Right ventricle myocardium inferior (tissue), 1 donor: ENCODE results near the gene TTL. TPM values are rescaled to one million over a fixed set of nuclear protein-coding genes. Genes with fewer than 3 reads are reported as not detected.
"Not testable (repeated sequence)": the region's sequence is repeated elsewhere in the genome, so short reads cannot be mapped to it uniquely, and the experiment has no call there.

ENCODE experiments used
- ATAC-seq: fragments of 200-7000 bp; cut with Tn5 transposase; one replicate; pipeline ENCODE4 v1.9.1; 2020; ENCODE audit warnings: mild to moderate bottlenecking, moderate library complexity
- DNase-seq: peaks from one replicate; pipeline ENCODE4 v3.0.0; 2021; ENCODE audit errors: missing footprints
- intact Hi-C: fragments of 100-400 bp; cut with DNase I; formaldehyde crosslinking; loops from one replicate; pipeline ENCODE4 v1.11.0; 2022
- total RNA-seq: library from RNA; stranded (reverse); fragmentation: NEBNext Ultra II Directional; extraction: Animal tissue kit (Norgen Biotek cat#: 25700); gene quantifications from one replicate; pipeline ENCODE4 v1.2.1, GENCODE V29; 2021
- donor health status: DM: no; HTN: yes; CAD: no; lungs with severe emphysema.

TTL gene
- total RNA-seq, 1 donor from 2014 or later = 52.0 TPM

DNA sequence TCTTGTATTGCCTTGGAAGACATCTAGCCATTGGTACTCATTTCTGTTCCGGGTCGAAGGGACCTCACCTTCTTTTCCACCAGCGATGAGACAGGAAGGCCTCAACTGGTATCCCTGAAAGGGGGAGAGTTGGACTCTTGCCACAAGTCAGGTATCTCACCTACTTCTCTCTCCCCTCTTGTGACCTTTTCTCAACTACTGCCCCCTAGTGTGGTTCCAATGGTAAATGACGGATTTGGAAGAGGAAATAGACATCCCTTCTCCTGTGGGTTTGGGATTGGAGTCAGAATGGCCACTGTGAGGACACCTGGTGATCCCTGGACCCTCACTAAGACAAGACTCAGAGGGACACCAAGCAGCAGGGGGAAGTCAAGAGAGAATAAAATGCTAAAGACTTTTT, 13.9 kb downstream of the TTL start:
- DNase-seq, intact Hi-C loops, ATAC-seq: not testable (repeated sequence)

- ATAC-seq = peak; percentile 54
- DNase-seq, intact Hi-C loops: not testable (repeated sequence)
Observed at GRCh38 chr2:112500850-112501484, 19.0 kb downstream of the TTL start.

DNA sequence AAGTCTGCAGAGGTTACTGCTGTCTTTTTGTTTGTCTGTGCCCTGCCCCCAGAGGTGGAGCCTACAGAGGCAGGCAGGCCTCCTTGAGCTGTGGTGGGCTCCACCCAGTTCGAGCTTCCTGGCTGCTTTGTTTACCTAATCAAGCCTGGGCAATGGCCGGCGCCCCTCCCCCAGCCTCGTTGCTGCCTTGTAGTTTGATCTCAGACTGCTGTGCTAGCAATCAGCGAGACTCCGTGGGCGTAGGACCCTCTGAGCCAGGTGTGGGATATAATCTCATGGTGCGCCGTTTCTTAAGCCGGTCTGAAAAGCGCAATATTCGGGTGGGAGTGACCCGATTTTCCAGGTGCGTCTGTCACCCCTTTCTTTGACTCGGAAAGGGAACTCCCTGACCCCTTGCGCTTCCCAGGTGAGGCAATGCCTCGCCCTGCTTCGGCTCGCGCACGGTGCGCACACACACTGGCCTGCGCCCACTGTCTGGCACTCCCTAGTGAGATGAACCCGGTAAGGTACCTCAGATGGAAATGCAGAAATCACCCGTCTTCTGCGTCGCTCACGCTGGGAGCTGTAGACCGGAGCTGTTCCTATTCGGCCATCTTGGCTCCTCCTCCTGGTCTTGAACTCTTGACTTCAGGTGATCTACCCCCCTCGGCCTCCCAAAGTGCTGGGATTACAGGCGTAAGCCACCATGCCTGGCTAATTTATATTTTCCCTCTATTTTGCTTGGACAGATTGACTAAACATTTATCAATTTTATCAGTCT, 27.5 kb downstream of the TTL start:
- ATAC-seq, intact Hi-C loops, DNase-seq: not testable (repeated sequence)

GRCh38 chr2:112516801-112517200, 34.8 kb downstream of the TTL start:
- ATAC-seq (no peak), DNase-seq (no peak)
- intact Hi-C loops = no loop called here

GRCh38 chr2:112518807-112519206, 36.9 kb downstream of the TTL start:
- DNase-seq (no peak), ATAC-seq (no peak)
- intact Hi-C loops = no loop called here

- no peak for DNase-seq
- ATAC-seq = no peak
- intact Hi-C loops = no loop called here
Observed at GRCh38 chr2:112519506-112519905, 37.5 kb downstream of the TTL start.

DNA sequence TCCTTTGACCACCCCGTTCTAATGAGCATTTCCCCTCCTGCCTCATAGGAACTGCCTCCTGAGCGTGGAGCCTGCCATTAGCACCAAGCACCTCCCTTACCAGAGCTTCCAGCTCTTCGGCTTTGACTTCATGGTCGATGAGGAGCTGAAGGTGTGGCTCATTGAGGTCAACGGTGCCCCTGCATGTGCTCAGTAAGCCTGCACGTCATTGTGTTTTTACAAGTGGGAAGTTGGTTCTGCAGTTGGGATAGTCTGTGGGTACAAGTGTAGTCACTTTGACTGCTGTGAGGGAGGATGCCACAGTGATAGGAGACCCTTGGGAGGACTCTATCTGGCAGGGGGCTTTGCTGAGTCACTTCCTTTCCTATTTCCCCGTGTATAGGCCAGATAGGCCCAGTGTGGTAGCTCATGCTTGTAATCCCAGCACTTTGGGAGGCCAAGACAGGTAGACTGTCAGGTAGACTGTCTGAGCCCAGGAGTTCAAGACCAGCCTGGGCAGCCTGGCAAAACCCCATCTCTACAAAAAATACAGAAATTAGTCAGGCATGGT, 38.4 kb downstream of the TTL start:
- no peak for ATAC-seq
- DNase-seq = no peak
- intact Hi-C loops = no loop called here

DNA sequence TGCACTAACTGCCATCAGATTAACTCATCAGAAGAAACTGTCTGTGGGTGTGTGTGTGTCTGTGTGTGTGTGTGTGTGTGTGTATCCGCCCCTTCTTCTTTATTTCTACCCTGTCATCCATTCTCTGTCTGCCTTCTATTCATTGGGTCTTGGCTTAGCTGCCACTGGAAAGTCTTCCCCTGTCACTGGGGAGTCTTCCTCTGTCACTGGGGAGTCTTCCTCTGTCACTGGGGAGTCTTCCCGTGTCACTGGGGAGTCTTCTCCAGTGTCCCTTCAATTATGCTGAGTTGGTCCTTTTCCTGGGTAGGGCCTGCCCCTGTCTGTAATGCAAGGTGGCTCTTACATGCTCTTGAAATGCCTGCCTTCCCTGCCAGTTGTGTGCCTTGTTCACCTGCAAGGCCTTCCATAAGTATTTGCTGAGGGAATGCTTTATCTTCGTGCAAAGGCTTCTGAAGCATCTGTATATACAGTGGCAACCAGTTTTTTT, 41.4 kb downstream of the TTL start:
- no peak for DNase-seq
- ATAC-seq = no peak
- intact Hi-C loops = no loop called here

GRCh38 chr2:112524276-112524675, 42.3 kb downstream of the TTL start:
- intact Hi-C loops, ATAC-seq, DNase-seq: not testable (repeated sequence)

DNA sequence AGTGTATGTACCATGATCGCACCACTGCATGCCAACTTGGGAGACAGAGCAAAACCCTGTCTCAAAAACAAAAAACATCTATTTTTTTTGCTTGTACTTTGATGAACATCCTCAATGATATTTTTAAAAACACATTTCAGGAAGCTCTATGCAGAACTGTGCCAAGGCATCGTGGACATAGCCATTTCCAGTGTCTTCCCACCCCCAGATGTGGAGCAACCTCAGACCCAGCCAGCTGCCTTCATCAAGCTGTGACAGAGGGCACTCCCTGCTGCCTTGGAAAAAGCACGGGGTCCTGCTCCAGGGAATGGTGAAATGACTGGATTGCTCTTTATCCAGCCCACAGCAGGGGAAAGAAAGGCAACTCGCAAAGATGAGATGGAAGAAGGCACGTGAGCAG, 46.6 kb downstream of the TTL start:
- DNase-seq = no peak
- ATAC-seq = no peak
- intact Hi-C loops = no loop called here

DNA sequence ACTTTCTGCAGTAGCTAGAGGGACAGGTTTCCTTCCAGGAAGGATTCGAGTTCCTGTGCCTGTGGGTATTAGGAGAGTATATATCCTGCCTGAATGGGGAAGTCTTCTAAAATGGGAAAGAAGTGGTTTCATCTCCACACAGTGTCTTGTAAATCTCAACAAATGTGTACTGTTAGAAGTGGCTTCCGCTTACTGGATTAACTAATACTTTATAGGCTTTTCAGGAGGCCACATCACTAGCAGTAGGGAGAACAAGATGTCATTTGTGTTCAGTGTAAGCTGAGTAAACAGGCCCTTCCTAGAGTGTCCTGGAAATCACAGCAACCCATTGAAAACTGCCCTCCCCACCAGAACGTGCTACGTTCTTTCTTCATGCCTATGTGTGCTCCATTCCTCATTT, 47.8 kb downstream of the TTL start:
- no peak for DNase-seq
- intact Hi-C loops = no loop called here
- peak; percentile 39 for ATAC-seq

- DNase-seq (no peak), ATAC-seq (no peak)
- intact Hi-C loops = no loop called here
Observed at GRCh38 chr2:112530728-112531127, 48.8 kb downstream of the TTL start.

- DNase-seq = no peak
- intact Hi-C loops = no loop called here
- ATAC-seq = no peak
Observed at GRCh38 chr2:112534826-112535225, 52.9 kb downstream of the TTL start.

GRCh38 chr2:112536665-112537064, 54.7 kb downstream of the TTL start:
- DNase-seq, ATAC-seq, intact Hi-C loops: not testable (repeated sequence)

GRCh38 chr2:112539306-112539705, 57.4 kb downstream of the TTL start:
- intact Hi-C loops = no loop called here
- ATAC-seq (no peak), DNase-seq (no peak)

DNA sequence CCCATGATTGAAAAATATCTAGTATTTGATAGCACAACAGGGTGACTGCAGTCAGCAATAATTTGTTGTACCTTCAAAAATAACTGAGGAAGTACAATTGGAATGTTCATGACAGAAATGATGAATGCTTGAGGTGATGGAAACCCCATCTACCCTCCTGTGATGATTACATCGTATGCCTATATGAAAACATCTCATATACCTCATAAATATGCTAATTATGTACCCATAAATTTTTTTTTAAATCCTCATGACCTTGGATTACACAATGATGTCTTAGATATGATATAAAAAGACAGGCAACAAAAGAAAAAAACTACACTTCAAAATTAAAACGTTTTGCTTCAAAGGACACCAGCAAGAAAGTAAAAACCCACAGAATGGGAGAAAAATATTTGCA, 59.0 kb downstream of the TTL start:
- intact Hi-C loops = no loop called here
- no peak for DNase-seq
- no peak for ATAC-seq

DNA sequence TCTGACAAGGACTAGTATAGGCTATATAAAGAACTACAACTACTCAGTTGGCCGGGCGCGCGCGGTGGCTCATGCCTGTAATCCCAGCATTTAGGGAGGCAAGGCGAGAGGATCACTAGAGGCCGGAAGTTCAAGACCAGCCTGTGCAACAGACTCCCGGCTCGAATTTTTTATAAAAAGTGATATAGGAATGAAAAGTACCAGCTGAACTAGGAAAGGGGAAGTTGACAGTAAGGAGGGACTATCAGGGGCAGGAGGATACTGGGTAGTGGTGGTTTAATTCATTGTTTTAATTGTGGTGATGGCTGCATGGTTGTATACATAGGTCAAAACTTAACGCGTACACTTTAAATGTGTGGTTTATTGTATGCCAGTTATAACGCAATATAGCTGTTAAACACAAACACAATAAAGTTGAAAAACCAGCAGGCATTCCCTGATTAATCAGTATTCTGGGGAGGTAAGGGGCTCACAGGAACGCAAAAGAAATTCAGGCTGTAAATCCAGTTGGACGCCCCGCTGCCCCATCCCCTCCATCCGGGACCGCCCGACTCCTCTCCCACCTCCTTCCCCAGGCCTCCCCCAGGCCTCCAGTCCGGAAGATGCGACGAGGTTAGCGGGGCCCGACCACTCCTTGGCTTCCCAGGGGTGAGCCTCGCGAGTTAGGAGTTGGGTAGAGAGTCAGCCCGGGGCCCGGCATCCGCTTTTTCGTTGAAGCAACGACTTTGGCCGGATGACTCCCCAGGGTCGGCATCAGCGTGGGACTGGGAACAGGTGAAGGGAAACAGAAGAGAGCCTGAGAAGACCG, 59.6 kb downstream of the TTL start:
- ATAC-seq (peak; percentile 85), DNase-seq (peak; percentile 87)
- intact Hi-C loops = loop anchor here (1.0 kb wide), 1 partner anchor 60 kb away; no protein-coding TSS in a partner anchor

DNA sequence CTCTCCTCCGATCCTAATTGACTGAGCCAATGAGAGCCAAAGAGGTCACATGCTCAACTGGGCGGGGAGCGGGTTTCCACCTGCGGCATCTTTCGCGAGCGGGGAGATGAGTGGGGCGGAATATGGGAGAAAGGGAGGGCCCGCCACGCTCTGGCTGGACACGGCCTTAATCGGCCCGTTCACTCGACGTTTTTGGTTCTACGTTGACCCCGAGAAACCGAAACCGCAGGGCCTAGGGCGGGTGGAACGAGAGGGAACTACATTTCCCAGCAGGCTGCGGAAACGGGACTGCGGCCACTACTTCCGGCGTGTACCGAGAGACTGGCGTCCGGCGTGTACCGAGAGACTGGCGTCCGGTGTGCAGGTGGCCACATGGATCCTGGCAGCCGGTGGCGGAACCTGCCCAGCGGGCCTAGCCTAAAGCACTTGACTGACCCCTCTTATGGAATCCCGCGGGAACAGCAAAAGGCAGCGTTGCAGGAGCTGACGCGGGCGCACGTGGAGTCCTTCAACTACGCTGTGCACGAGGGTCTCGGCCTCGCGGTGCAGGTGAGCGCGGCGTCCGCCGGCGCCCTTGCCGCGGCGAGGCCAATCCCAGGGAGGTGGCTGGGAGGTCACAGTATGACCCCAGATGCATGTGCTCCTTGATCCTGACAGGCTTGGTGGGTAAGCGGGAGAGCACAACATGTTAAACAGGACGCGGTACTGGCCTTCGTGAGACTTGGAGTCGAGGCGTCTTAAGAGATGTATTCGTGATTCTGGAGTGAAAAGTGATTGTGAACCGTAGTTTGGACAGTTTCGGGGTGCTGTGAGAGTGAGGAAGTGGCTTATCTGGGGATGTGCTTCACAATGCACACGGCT, 60.4 kb downstream of the TTL start, which contains the start of gene POLR1B:
Gene POLR1B (plus strand): TSS at position 343 of the 861 bp plus-strand sequence. CDS start 30 bp downstream, at position 373.
- peak; percentile 94 for ATAC-seq
- DNase-seq = peak; percentile 95
- intact Hi-C loops = loop anchor here (1.0 kb wide), 1 partner anchor 61 kb away; no protein-coding TSS in a partner anchor
